NCI-H1694 treated with DMSO at 0.1 percent for 48 hours (cell line): ENCODE data around the gene RIPOR1.

ENCODE experiments used
- DNase-seq: peaks from one replicate; lab custom pipeline; 2025; lab: John Stamatoyannopoulos, UW

Gene RIPOR1

GRCh38 chr16:67539691-67540635, 11.3 kb downstream of the RIPOR1 start:
- no peak for DNase-seq

- DNase-seq = no peak
These were observed 12.1 kb downstream of the RIPOR1 start for GRCh38 chr16:67540756-67541155.

GRCh38 chr16:67541391-67542263, 13.0 kb downstream of the RIPOR1 start:
- DNase-seq = no peak

GRCh38 chr16:67542464-67542863, 13.8 kb downstream of the RIPOR1 start:
- DNase-seq = no peak

GRCh38 chr16:67543036-67543435, 14.4 kb downstream of the RIPOR1 start:
- no peak for DNase-seq

- DNase-seq = no peak
These were observed 15.0 kb downstream of the RIPOR1 start for GRCh38 chr16:67543582-67543981.

- DNase-seq = no peak
These were observed 15.8 kb downstream of the RIPOR1 start for GRCh38 chr16:67544329-67544841.

GRCh38 chr16:67544844-67545664, 16.4 kb downstream of the RIPOR1 start:
- DNase-seq = no peak

GRCh38 chr16:67545665-67546024, 17.0 kb downstream of the RIPOR1 start:
- no peak for DNase-seq

- DNase-seq = no peak
These were observed 17.5 kb downstream of the RIPOR1 start for GRCh38 chr16:67546091-67546501.

GRCh38 chr16:67546761-67547422, 18.3 kb downstream of the RIPOR1 start:
- peak; percentile 34 for DNase-seq

GRCh38 chr16:67547423-67548264, 19.0 kb downstream of the RIPOR1 start:
- DNase-seq = no peak

GRCh38 chr16:67548265-67549126, 19.9 kb downstream of the RIPOR1 start:
- no peak for DNase-seq

GRCh38 chr16:67549240-67549639, 20.6 kb downstream of the RIPOR1 start:
- DNase-seq = no peak

- no peak for DNase-seq
These were observed 21.3 kb downstream of the RIPOR1 start for GRCh38 chr16:67549936-67550335.

- no peak for DNase-seq
These were observed 22.5 kb downstream of the RIPOR1 start for GRCh38 chr16:67551091-67551490.

- DNase-seq = no peak
These were observed 23.3 kb downstream of the RIPOR1 start for GRCh38 chr16:67551972-67552371.

- no peak for DNase-seq
These were observed 23.8 kb downstream of the RIPOR1 start for GRCh38 chr16:67552476-67552875.

GRCh38 chr16:67555795-67556212, 27.2 kb downstream of the RIPOR1 start:
- DNase-seq = no peak
